ENCODE results near the gene CHTOP.

The CHTOP gene

GRCh38 chr1:153655333-153655732, 21.5 kb downstream of the CHTOP start:
- H3K4me3 ChIP-seq (ENCODE audit: low read length) = no peak overlapping the region

GRCh38 chr1:153658400-153659174, 24.7 kb downstream of the CHTOP start, which contains the start of gene SNAPIN:
Gene SNAPIN, plus strand, starts transcription at chr1:153658703. Its CDS starts 41 bp downstream, at chr1:153658744.
- no peaks in the 10 kb centered on the region for H3K9me3 ChIP-seq (ENCODE audit: control insufficient read depth, insufficient read depth, low read length)
- peak within 1 kb of the TSS; percentile 64 for H3K27ac ChIP-seq (ENCODE audit: low read depth, low read length)
- H3K4me1 ChIP-seq (ENCODE audit: control insufficient read depth, low read length) = peaks cover 17% of the 10 kb centered on the region
- peaks cover 14% of the 10 kb centered on the region for H3K79me2 ChIP-seq (ENCODE audit: control insufficient read depth, low read length)
- H3F3A ChIP-seq (ENCODE audit: control insufficient read depth, insufficient read depth) = peaks cover 39% of the 10 kb centered on the region
- TF ChIP-seq EZH2phosphoT487 (IDR thresholded peaks at IDR 0.05; ENCODE audit: borderline replicate concordance, low read length) = no peak
- TF ChIP-seq, protein P1, sequence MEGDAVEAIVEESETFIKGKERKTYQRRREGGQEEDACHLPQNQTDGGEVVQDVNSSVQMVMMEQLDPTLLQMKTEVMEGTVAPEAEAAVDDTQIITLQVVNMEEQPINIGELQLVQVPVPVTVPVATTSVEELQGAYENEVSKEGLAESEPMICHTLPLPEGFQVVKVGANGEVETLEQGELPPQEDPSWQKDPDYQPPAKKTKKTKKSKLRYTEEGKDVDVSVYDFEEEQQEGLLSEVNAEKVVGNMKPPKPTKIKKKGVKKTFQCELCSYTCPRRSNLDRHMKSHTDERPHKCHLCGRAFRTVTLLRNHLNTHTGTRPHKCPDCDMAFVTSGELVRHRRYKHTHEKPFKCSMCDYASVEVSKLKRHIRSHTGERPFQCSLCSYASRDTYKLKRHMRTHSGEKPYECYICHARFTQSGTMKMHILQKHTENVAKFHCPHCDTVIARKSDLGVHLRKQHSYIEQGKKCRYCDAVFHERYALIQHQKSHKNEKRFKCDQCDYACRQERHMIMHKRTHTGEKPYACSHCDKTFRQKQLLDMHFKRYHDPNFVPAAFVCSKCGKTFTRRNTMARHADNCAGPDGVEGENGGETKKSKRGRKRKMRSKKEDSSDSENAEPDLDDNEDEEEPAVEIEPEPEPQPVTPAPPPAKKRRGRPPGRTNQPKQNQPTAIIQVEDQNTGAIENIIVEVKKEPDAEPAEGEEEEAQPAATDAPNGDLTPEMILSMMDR (IDR thresholded peaks at IDR 0.05; ENCODE audit: low read depth, low read length, poor library complexity, severe bottlenecking) = no peak
- H3K27me3 ChIP-seq (ENCODE audit: control insufficient read depth, low read length) = no peaks in the 10 kb centered on the region
- no peaks in the 10 kb centered on the region for H3K9me2 ChIP-seq (replicated peaks; ENCODE audit: control insufficient read depth, low read length)
- H4K20me1 ChIP-seq (ENCODE audit: control insufficient read depth, insufficient read depth, low read depth, low read length) = no peaks in the 10 kb centered on the region
- peak within 1 kb of the TSS; percentile 89 for H3K4me3 ChIP-seq (ENCODE audit: low read length)
- H3K4me2 ChIP-seq (ENCODE audit: low read length) = peak within 1 kb of the TSS; percentile 76
- H3K36me3 ChIP-seq (ENCODE audit: control insufficient read depth, low read length) = peaks cover 32% of the 10 kb centered on the region

More at GRCh38 chr1:153655333-153655732, 21.5 kb downstream of the CHTOP start:
- no peak overlapping the region for H3K27ac ChIP-seq (ENCODE audit: low read depth, low read length)
- no peak overlapping the region for H3K4me2 ChIP-seq (ENCODE audit: low read length)
- peaks cover 14% of the 10 kb centered on the region for H3F3A ChIP-seq (ENCODE audit: control insufficient read depth, insufficient read depth)
- peaks cover 17% of the 10 kb centered on the region for H3K4me1 ChIP-seq (ENCODE audit: control insufficient read depth, low read length)
- H3K36me3 ChIP-seq (ENCODE audit: control insufficient read depth, low read length) = 0 out of 2 replicates have a peak, but pooled peaks cover 2% of the 10 kb centered on the region
- no peaks in the 10 kb centered on the region for H3K9me2 ChIP-seq (replicated peaks; ENCODE audit: control insufficient read depth, low read length)
- TF ChIP-seq, protein P1 (IDR thresholded peaks at IDR 0.05; ENCODE audit: low read depth, low read length, poor library complexity, severe bottlenecking) = no peak
- no peak for TF ChIP-seq EZH2phosphoT487 (IDR thresholded peaks at IDR 0.05; ENCODE audit: borderline replicate concordance, low read length)
- no peaks in the 10 kb centered on the region for H3K9me3 ChIP-seq (ENCODE audit: control insufficient read depth, insufficient read depth, low read length)
- H4K20me1 ChIP-seq (ENCODE audit: control insufficient read depth, insufficient read depth, low read depth, low read length) = no peaks in the 10 kb centered on the region
- H3K27me3 ChIP-seq (ENCODE audit: control insufficient read depth, low read length) = no peaks in the 10 kb centered on the region
- H3K79me2 ChIP-seq (ENCODE audit: control insufficient read depth, low read length) = peaks cover 14% of the 10 kb centered on the region

DNA sequence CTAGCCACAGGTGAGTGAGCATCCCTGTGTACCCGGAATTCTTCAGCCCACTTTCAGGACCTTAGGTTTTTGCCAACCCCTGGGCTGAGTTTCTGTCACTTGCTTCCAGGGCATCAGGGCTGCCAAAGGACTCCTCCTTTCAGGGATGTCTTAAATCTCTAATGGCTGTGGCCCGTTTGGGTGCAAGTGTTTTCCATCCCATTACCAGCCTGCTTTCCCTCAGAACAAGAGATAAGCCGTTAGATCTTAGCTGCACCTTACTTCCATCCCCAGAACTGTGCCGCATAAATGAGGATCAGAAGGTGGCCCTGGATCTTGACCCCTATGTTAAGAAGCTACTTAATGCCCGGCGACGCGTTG, 25.3 kb downstream of the CHTOP start:
- peak overlapping the region; percentile 64 for H3K27ac ChIP-seq (ENCODE audit: low read depth, low read length)

More for the DNA sequence above, 25.3 kb downstream of the CHTOP start:
- Histone ChIP-seq H3K4me3 (ENCODE audit: low read length) (peak overlapping the region; percentile 89), H3F3A (ENCODE audit: control insufficient read depth, insufficient read depth) (peaks cover 45% of the 10 kb centered on the region), H4K20me1 (ENCODE audit: control insufficient read depth, insufficient read depth, low read depth, low read length) (no peaks in the 10 kb centered on the region), H3K9me3 (ENCODE audit: control insufficient read depth, insufficient read depth, low read length) (no peaks in the 10 kb centered on the region), H3K9me2 (replicated peaks; ENCODE audit: control insufficient read depth, low read length) (no peaks in the 10 kb centered on the region), H3K27me3 (ENCODE audit: control insufficient read depth, low read length) (no peaks in the 10 kb centered on the region), H3K4me1 (ENCODE audit: control insufficient read depth, low read length) (peaks cover 17% of the 10 kb centered on the region), H3K36me3 (ENCODE audit: control insufficient read depth, low read length) (peaks cover 38% of the 10 kb centered on the region), H3K79me2 (ENCODE audit: control insufficient read depth, low read length) (peaks cover 14% of the 10 kb centered on the region), H3K4me2 (ENCODE audit: low read length) (peak overlapping the region; percentile 76)
- TF ChIP-seq EZH2phosphoT487 (IDR thresholded peaks at IDR 0.05; ENCODE audit: borderline replicate concordance, low read length) = no peak
- TF ChIP-seq, protein P1 (IDR thresholded peaks at IDR 0.05; ENCODE audit: low read depth, low read length, poor library complexity, severe bottlenecking) = no peak

Measured in DOHH2 (cell line).